Smooth muscle cell of bladder (primary cell): ENCODE data around the gene USP17L5. TPM values are rescaled to one million over a fixed set of nuclear protein-coding genes. Genes with fewer than 3 reads are reported as not detected.

Source experiments
- total RNA-seq: library from RNA; depleted of rRNA; stranded (reverse); fragments of >200 nt; gene quantifications from 2 replicates; pipeline ENCODE4 v1.2.3, GENCODE V29; 2014

Gene USP17L5
- not detected in 2 replicates for total RNA-seq

GRCh38 chr4:9339103-9339502 is at the start of gene USP17L5:
TSS of gene USP17L5 (plus strand) at chr4:9339403. CDS start at chr4:9339403, 0 bp downstream.

GRCh38 chr4:9324865-9325264 is 14.3 kb upstream of the USP17L5 start, which contains the start of gene USP17L24:
TSS of gene USP17L24 (plus strand) at chr4:9325165. CDS start at chr4:9325165, 0 bp downstream.

GRCh38 chr4:9329611-9330010 is 9.6 kb upstream of the USP17L5 start, which contains the start of gene USP17L25:
TSS of gene USP17L25 (plus strand) at chr4:9329911. CDS start at chr4:9329911, 0 bp downstream.

GRCh38 chr4:9334358-9334757 is 4.8 kb upstream of the USP17L5 start, which contains the start of gene USP17L26:
TSS of gene USP17L26 (plus strand) at chr4:9334658. CDS start at chr4:9334658, 0 bp downstream.

GRCh38 chr4:9343848-9344247 is 4.6 kb downstream of the USP17L5 start, which contains the start of gene USP17L27:
TSS of gene USP17L27 (plus strand) at chr4:9344148. CDS start at chr4:9344148, 0 bp downstream.

GRCh38 chr4:9348593-9348992 is 9.4 kb downstream of the USP17L5 start, which contains the start of gene USP17L28:
TSS of gene USP17L28 (plus strand) at chr4:9348893. CDS start at chr4:9348893, 0 bp downstream.

GRCh38 chr4:9353338-9353737 is 14.1 kb downstream of the USP17L5 start, which contains the start of gene USP17L29:
TSS of gene USP17L29 (plus strand) at chr4:9353638. CDS start at chr4:9353638, 0 bp downstream.

GRCh38 chr4:9362829-9363228 is 23.6 kb downstream of the USP17L5 start, which contains the start of gene USP17L30:
TSS of gene USP17L30 (plus strand) at chr4:9363129. CDS start at chr4:9363129, 0 bp downstream.

Other genes starting within 250 kb of the USP17L5 start
- not detected in 2 replicates for gene FAM90A26, start 169.0 kb upstream of the USP17L5 start, total RNA-seq
- not detected in 2 replicates for gene USP17L10, start 128.7 kb upstream of the USP17L5 start, total RNA-seq
- gene USP17L11, start 124.0 kb upstream of the USP17L5 start, total RNA-seq = under 0.01 TPM in 1 of 2 replicates, not detected in the other
- not detected in 2 replicates for gene USP17L12, start 119.3 kb upstream of the USP17L5 start, total RNA-seq
- gene USP17L13, start 114.5 kb upstream of the USP17L5 start, total RNA-seq = not detected in 2 replicates
- gene USP17L15, start 105.0 kb upstream of the USP17L5 start, total RNA-seq = not detected in 2 replicates
- not detected in 2 replicates for gene USP17L17, start 95.5 kb upstream of the USP17L5 start, total RNA-seq
- gene USP17L18, start 90.8 kb upstream of the USP17L5 start, total RNA-seq = not detected in 2 replicates
- not detected in 2 replicates for gene USP17L19, start 86.0 kb upstream of the USP17L5 start, total RNA-seq
- not detected in 2 replicates for gene USP17L20, start 81.3 kb upstream of the USP17L5 start, total RNA-seq
- gene USP17L21, start 76.5 kb upstream of the USP17L5 start, total RNA-seq = not detected in 2 replicates
- not detected in 2 replicates for gene USP17L22, start 71.8 kb upstream of the USP17L5 start, total RNA-seq
- gene USP17L24, start 14.2 kb upstream of the USP17L5 start, total RNA-seq = not detected in 2 replicates
- gene USP17L25, start 9.5 kb upstream of the USP17L5 start, total RNA-seq = not detected in 2 replicates
- not detected in 2 replicates for gene USP17L26, start 4.7 kb upstream of the USP17L5 start, total RNA-seq
- not detected in 2 replicates for gene USP17L27, start 4.7 kb downstream of the USP17L5 start, total RNA-seq
- gene USP17L28, start 9.5 kb downstream of the USP17L5 start, total RNA-seq = not detected in 2 replicates
- gene USP17L29, start 14.2 kb downstream of the USP17L5 start, total RNA-seq = not detected in 2 replicates
- not detected in 2 replicates for gene USP17L30, start 23.7 kb downstream of the USP17L5 start, total RNA-seq
- gene DEFB131A, start 105.0 kb downstream of the USP17L5 start, total RNA-seq = not detected in 2 replicates